ENCODE measurements around the gene SKP2.
"Not testable (repeated sequence)": the region's sequence is repeated elsewhere in the genome, so short reads cannot be mapped to it uniquely, and the experiment has no call there.

The SKP2 gene

DNA sequence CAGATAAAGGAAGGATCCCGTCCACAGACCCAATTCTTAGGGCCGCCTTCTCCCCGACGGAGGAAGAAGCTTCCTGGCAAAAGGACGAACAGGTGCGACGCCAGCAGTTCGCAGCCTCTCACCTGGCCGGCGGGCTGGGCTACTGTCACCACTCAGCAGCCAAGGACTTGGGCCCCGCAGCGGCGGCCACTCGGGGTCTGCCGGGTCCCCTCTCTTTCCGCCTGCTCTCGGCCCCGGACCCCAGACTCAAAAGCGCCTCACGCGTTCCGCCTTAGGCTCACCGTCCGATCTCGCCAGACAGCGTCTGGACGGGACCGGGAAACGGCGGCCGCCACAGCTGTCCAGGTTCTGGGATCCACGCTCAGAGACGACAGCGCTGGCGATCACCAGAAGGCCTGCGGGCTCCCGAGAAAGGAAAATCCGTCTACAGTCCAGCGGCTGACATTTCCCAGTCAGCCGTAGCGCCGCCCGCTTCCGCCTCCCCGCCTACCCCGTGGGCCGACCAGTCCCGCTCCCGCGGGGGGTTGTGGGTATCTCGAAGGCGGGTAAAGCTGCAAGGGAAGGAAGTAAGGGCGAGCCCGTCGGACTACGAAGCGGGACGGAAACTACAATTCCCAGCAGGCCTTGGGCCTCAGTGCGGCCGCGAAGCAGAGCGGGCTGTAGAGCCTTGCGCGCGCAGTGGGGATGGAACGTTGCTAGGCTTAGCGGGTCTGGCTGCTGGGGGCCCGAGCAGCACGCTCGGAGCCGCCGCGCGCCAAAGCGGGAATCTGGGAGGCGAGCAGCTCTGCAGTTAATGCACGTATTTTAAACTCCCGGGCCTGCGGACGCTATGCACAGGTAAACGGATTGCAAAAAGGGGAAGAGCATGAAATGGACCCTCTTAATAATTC lies at the start of gene SKP2, which contains the start of gene LMBRD2:
TSS of gene SKP2 (plus strand) at position 678 of the 890 bp plus-strand sequence. CDS start at position 830, 152 bp downstream.
TSS of gene LMBRD2 (minus strand) at position 454 of the 890 bp plus-strand sequence. CDS start 8,538 bp downstream, outside the sequence.
- H3K9me3 Mint-ChIP-seq: no peaks in the 10 kb centered on the region
- H3K4me3 Mint-ChIP-seq: peak within 1 kb of the TSS; percentile 95
- DNase-seq (ENCODE audit: low spot score in 2 of 2): peak; percentile 84 to 97
- peaks cover 37% of the 10 kb centered on the region for H3K4me1 Mint-ChIP-seq
- H3K36me3 Mint-ChIP-seq: peaks cover 49% of the 10 kb centered on the region
- peak within 1 kb of the TSS; percentile 91 for H3K27ac Mint-ChIP-seq
- ATAC-seq: peak; percentile 99

DNA sequence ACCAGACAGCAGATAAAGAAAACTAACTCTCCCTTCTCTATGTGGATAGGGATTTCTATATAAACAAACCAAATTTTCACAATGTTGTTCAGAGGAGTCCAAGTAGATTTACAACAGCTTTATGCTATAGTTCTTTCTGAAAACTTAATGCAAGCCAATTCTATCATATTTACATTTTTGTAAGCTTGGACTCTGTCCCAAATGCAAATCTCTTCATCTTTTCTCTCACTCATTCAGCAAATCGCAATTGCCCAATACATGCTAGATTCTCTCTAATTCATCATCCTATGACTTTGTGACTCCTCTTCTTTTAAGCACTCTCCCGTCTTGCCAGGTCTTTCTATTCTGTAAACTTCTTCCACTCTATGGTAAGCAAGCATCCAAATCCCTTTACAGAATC lies 46.1 kb upstream of the SKP2 start:
- Mint-ChIP-seq H3K4me3 (no peak overlapping the region), H3K9me3 (no peaks in the 10 kb centered on the region), H3K36me3 (peaks cover 60% of the 10 kb centered on the region), H3K27ac (no peak overlapping the region), H3K4me1 (no peaks in the 10 kb centered on the region)
- DNase-seq (ENCODE audit: low spot score in 2 of 2) (no peak), ATAC-seq (no peak)

DNA sequence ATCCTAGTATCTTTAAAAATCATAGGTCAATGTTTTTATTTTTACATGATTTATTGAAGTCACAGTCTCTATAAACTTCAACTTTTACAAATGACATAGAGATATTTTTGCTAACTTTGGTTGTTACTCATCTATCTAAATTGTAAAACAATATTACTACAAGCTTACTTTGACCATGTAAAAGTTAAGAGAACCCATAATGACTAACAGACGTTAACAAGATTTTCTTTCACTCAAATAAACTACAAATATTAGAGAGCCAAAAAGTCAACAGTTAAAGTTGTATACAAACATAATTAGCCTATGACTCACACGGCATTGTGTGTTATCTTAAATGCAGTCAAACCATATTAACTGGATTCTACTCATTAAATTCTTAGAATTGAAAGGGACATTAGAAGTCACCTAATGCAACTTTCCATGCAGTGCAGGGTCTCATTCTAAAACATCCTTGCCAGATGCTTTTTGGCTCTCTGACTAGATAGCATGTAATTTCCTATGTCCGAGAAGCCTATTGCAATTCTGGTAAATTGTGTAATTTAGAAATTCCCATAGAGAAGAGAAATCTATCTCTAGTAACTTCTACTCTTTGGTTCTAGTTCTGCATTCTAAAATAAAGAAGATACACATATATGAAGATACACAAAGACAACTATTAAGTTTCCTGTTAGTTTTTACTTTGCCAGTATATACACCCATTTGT lies 43.0 kb upstream of the SKP2 start:
- DNase-seq (ENCODE audit: low spot score in 2 of 2): no peak
- Mint-ChIP-seq H3K27ac (no peak overlapping the region), H3K36me3 (peaks cover 86% of the 10 kb centered on the region), H3K4me1 (no peaks in the 10 kb centered on the region), H3K9me3 (no peaks in the 10 kb centered on the region), H3K4me3 (no peak overlapping the region)
- ATAC-seq: no peak

DNA sequence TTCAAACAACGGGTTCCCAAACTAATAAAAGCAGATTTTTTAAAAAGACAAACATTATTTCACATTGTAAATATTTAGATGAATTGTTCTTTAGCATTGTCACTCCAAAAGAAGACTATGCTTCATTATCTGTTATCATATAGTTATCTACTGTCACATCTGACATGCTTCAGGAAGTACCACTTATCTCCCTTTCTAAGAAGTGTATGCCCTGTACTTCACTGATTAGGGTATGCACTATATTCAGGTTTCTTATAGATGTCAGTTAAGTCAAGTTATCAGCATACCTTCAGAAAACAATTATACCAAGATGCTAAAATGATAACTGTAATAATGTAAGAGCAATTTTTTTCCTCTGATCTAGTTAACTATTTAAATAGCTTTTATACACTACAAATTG lies 40.7 kb upstream of the SKP2 start:
- DNase-seq (ENCODE audit: low spot score in 2 of 2) (no peak), ATAC-seq (no peak)
- Mint-ChIP-seq H3K4me1 (no peaks in the 10 kb centered on the region), H3K4me3 (no peak overlapping the region), H3K9me3 (no peaks in the 10 kb centered on the region), H3K36me3 (peaks cover 83% of the 10 kb centered on the region), H3K27ac (no peak overlapping the region)

DNA sequence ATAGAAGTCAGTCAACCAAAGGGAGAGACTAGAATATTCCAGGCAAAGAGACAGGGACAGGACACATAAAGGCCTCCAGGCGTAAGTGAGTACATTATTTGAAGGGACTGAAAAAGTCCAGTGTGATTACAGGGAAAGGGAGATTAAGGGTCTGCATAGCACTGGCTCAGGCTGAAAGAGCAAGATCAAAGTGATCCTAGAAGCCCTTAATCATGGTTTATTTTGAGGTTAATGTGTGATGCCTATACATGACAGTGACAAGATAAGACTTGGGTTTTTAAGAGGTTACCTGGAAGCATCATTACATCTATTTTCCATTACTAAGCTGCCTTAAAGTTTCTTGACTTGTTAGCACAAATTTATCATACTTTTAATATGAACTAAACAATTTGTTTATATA lies 26.0 kb upstream of the SKP2 start:
- H3K4me1 Mint-ChIP-seq: peaks cover 16% of the 10 kb centered on the region
- peaks cover 5% of the 10 kb centered on the region for H3K9me3 Mint-ChIP-seq
- no peak overlapping the region for H3K27ac Mint-ChIP-seq
- ATAC-seq (peak; percentile 63), DNase-seq (ENCODE audit: low spot score in 2 of 2) (no peak)
- H3K4me3 Mint-ChIP-seq: no peak overlapping the region
- H3K36me3 Mint-ChIP-seq: peaks cover 18% of the 10 kb centered on the region

DNA sequence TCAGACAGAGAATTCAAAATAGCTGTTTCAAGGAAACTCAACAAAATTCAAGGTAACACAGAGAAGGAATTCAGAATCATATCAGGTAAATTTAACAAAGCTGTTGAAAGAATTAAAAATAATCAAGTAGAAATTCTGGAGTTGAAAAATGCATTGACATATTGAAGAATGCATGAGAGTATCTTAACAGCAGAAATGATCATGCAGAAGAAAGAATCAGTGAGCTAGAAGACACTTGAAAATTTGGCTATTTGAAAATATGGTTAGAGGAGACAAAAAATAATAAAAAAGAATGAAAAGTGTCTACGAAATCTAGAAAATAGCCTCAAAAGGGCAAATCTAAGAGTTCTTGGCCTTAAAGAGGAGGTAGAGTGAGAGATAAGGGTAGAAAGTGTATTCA lies 23.1 kb upstream of the SKP2 start:
- ATAC-seq: no peak
- H3K4me3 Mint-ChIP-seq: no peak overlapping the region
- peaks cover 22% of the 10 kb centered on the region for H3K36me3 Mint-ChIP-seq
- no peak for DNase-seq (ENCODE audit: low spot score in 2 of 2)
- peaks cover 17% of the 10 kb centered on the region for H3K4me1 Mint-ChIP-seq
- no peak overlapping the region for H3K27ac Mint-ChIP-seq
- H3K9me3 Mint-ChIP-seq: peaks cover 5% of the 10 kb centered on the region

DNA sequence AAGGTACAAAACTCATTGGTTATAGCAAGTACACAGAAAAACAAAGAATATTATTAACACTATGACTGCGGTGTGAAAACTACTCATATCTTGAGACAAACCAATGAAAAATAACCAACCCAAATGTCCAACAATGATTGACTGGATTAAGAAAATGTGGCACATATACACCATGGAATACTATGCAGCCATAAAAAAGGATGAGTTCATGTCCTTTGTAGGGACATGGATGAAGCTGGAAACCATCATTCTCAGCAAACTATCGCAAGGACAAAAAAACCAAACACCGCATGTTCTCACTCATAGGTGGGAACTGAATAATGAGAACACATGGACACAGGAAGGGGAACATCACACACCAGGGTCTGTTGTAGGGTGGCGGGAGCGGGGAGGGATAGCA lies 22.2 kb upstream of the SKP2 start:
- ATAC-seq; H3K27ac Mint-ChIP-seq; DNase-seq (ENCODE audit: low spot score in 2 of 2); H3K4me3 Mint-ChIP-seq; H3K9me3 Mint-ChIP-seq: not testable (repeated sequence)
- peaks cover 22% of the 10 kb centered on the region for H3K36me3 Mint-ChIP-seq
- peaks cover 17% of the 10 kb centered on the region for H3K4me1 Mint-ChIP-seq

DNA sequence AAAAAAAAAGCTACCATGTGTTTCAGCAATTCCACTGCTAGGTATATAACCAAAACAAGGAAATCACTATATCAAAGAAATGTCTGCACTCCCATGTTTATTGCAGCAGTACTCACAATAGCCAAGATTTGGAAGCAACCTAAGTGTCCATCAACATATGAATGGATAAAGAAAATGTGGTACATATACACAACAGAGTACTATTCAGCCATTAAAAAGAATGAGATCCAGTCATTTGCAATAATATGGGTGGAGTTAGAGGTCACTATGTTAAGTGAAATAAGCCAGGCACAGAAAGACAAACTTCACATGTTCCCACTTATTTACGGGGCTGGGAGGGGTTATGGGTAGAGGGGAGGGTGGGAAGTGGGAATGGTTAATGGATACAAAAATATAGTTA lies 18.9 kb upstream of the SKP2 start:
- H3K4me1 Mint-ChIP-seq; ATAC-seq; H3K9me3 Mint-ChIP-seq; H3K27ac Mint-ChIP-seq; DNase-seq (ENCODE audit: low spot score in 2 of 2); H3K4me3 Mint-ChIP-seq: not testable (repeated sequence)
- H3K36me3 Mint-ChIP-seq: peaks cover 22% of the 10 kb centered on the region

DNA sequence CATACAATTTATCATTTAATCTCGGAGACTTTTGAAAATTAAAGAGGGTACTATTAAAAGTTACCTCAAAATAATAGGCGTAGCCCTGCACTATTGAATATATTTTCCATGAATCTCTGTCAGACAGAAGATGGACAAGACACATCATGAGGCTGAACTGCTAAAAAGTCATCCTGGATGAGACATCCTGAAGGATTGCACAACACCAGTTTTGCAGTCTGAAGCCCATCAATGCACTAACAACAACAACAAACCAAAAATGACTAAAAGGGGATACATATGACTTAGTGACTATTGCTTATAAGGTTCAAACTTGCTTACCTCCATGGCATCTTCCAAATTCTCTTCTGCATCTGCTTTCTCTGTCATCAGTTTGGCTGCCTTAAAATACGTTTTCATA lies 15.9 kb upstream of the SKP2 start:
- Mint-ChIP-seq H3K9me3 (no peaks in the 10 kb centered on the region), H3K4me1 (no peaks in the 10 kb centered on the region), H3K36me3 (peaks cover 23% of the 10 kb centered on the region), H3K27ac (no peak overlapping the region), H3K4me3 (no peak overlapping the region)
- ATAC-seq (no peak), DNase-seq (ENCODE audit: low spot score in 2 of 2) (no peak)

DNA sequence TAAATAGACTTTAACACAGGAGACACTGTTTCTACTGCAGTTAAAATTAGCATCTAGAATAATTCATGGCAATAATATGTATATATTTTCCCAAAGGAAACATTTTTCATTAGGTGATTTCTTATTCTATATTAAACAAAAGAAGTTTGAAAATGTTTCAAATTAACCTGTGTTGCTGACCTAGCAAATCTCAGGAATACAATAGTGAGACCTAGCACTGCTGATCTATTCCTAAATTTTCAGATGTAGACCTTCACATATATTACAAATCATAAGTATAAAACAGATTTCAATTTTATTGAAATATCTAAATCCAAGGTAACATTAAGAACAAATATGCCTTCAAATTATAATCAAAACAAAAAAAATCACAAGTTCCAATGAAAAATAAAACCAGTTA lies 15.3 kb upstream of the SKP2 start:
- Mint-ChIP-seq H3K4me1 (no peaks in the 10 kb centered on the region), H3K36me3 (peaks cover 26% of the 10 kb centered on the region)

DNA sequence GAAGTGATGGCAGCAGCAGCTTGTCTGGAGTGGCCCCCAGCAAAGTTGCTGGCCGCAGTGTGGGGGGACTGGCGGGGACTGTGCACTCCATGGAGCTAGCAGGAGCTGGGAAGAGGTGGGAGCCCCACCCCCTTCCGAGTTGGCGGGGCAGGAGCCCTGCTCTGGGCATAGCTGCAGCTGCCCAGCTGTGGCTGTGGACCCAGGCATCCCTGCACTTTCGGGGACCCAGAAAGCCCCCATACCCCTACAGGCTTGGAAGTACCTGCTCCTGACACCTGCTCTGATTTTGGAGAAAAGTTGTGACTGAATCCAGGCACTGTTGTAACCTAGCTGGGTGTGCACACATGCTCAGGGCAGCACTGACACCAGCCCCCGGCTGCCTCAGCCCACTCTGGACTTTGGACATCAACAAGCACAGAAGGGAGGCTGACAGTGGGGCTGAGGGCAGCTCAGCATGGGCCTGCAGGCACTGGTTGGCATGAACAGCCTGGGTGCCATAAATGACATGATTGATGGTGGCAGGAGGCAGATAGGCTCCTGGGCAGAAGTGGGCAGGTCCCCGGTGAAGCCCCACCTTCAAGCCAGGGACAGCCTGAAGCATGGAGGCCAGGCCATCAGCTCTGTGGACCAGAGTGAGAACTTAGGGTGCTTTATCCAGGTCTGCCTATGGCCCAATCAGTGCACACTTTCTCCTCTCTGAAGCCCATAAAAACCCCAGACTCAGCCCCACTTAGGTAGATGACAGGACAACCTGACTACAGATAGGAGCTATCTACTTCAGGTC lies 12.8 kb upstream of the SKP2 start:
- Mint-ChIP-seq H3K36me3 (peaks cover 31% of the 10 kb centered on the region), H3K4me3 (no peak overlapping the region), H3K9me3 (no peaks in the 10 kb centered on the region), H3K4me1 (no peaks in the 10 kb centered on the region), H3K27ac (no peak overlapping the region)
- ATAC-seq: no peak
- DNase-seq (ENCODE audit: low spot score in 2 of 2): no peak

More for the DNA sequence above, 15.3 kb upstream of the SKP2 start:
- DNase-seq (ENCODE audit: low spot score in 2 of 2) (no peak), ATAC-seq (no peak)
- Mint-ChIP-seq H3K9me3 (no peaks in the 10 kb centered on the region), H3K27ac (no peak overlapping the region), H3K4me3 (no peak overlapping the region)

DNA sequence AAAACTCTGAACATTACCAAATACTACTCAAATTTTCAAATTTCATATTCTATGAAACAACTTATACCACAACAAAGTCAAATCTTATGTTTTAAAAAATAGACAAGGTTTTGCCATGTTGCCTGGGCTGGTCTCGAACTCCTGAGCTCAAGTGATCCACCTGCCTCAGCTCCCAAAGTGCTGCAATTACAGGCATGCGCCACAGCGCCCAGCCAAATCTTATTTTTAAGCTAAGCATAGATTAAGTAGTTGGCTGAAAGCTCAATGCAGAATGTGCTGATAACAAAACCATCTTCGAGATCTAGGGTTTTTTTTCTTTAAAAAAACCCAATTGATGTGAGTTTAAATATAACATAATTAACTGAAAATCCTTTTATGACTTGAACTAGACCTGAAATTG lies 6.6 kb upstream of the SKP2 start:
- H3K27ac Mint-ChIP-seq: no peak overlapping the region
- ATAC-seq (no peak), DNase-seq (ENCODE audit: low spot score in 2 of 2) (no peak)
- peaks cover 3% of the 10 kb centered on the region for H3K4me1 Mint-ChIP-seq
- peaks cover 26% of the 10 kb centered on the region for H3K36me3 Mint-ChIP-seq
- no peak overlapping the region for H3K4me3 Mint-ChIP-seq
- H3K9me3 Mint-ChIP-seq: no peaks in the 10 kb centered on the region

DNA sequence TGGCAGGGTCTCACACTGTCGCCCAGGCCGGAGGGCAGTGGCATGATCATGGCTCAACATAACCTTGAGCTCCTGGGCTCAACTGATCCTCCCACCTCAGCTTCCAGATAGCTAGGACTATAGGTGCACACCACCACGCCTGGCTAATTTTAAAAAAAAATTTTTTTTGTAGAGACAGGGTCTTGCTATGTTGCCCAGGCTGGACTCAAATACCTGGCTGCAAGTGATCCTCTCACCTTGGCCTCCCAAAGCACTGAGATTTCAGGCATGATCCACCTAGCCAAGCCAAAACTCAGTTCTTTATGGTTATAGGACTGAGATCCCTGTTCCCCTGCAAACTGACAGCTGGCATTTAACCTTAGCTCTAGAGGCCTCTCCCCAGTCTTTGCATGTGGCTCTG lies 5.5 kb upstream of the SKP2 start:
- ATAC-seq (no peak), DNase-seq (ENCODE audit: low spot score in 2 of 2) (no peak)
- Mint-ChIP-seq H3K27ac (no peak overlapping the region), H3K36me3 (peaks cover 16% of the 10 kb centered on the region), H3K4me1 (peaks cover 9% of the 10 kb centered on the region), H3K4me3 (no peak overlapping the region), H3K9me3 (no peaks in the 10 kb centered on the region)

DNA sequence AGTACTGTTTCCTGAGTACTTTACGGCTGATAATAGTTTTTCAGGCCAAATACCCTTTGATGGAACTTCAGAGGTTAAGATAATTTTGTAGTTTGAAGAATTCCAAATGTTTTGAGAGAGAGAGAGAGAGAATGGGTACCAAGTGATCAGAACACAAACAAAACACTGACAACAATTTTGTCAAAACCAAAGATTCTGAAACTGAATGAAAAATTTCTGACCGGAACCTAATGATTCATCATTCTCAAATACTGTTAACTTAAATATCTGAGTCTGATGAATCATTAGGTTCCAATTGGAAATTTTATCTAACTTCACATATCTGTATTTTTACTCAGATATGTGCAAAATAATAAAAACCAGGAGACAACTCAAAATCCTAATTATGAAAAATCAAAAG lies 4.2 kb upstream of the SKP2 start:
- Mint-ChIP-seq H3K27ac (no peak overlapping the region), H3K4me1 (peaks cover 12% of the 10 kb centered on the region), H3K36me3 (peaks cover 14% of the 10 kb centered on the region), H3K4me3 (no peak overlapping the region), H3K9me3 (no peaks in the 10 kb centered on the region)
- ATAC-seq: no peak
- DNase-seq (ENCODE audit: low spot score in 2 of 2): no peak

Data from stimulated activated effector memory CD8-positive, alpha-beta T cell treated with anti-CD3 and anti-CD28 coated beads, Interleukin-12 subunit alpha, Interleukin-12 subunit beta, amount 100 ng/mL, for 72 hours (primary cell).